GM12878 (cell line): Measurements from ENCODE around the gene XAGE2. TPM values are rescaled to one million over a fixed set of nuclear protein-coding genes. Genes with fewer than 3 reads are reported as not detected.

Experiments
- ATAC-seq: fragments of 200-7000 bp; cut with Tn5 transposase; 3 replicates; pipeline ENCODE4 v1.9.1; 2020; ENCODE audit warnings: mild to moderate bottlenecking, moderate library complexity
- BruUV-seq: library from RNA; stranded (reverse); fragments of 400-500 nt; replicated peaks from 2 replicates; lab custom pipeline; 2021; lab: Mats Ljungman, UMichigan
- CTCF ChIA-PET: fragments of 300-600 bp; sonication (Branson Sonifier 250); formaldehyde crosslinking; extraction: SDS; loops from one replicate; lab custom pipeline; 2021; ENCODE audit warnings: inconsistent platforms; lab: Yijun Ruan, JAX
- POLR2A ChIA-PET: fragments of 350-600 bp; formaldehyde crosslinking; extraction: SDS; loops from one replicate; lab custom pipeline; 2021; ENCODE audit warnings: inconsistent platforms; lab: Charles Lee
- RAD21 ChIA-PET: fragments of 300-600 bp; sonication (Branson Sonifier 250); formaldehyde crosslinking; loops from one replicate; lab custom pipeline; 2023; ENCODE audit warnings: antibody characterized with exemption; ENCODE audit not compliant: unreplicated experiment; lab: Charles Lee
- SMC1A ChIA-PET: fragments of 300-600 bp; sonication (Branson Sonifier 250); formaldehyde crosslinking; loops from one replicate; lab custom pipeline; 2023; ENCODE audit not compliant: unreplicated experiment, uncharacterized antibody; lab: Charles Lee
- DNase-seq: peaks from one replicate; pipeline ENCODE4 v3.0.0-alpha.2; 2011; ENCODE audit warnings: low read depth, low spot score
- FAIRE-seq: peaks from 3 replicates; lab custom pipeline; 2011; peaks lifted over from hg19 to GRCh38; lab: Jason Lieb, UNC
- H2AFZ ChIP-seq: 2 replicates; pipeline ENCODE4 v1.6.0; 2011; ENCODE audit warnings: low read depth, low read length, control low read depth; ENCODE audit not compliant: control insufficient read depth
- H3K27ac ChIP-seq: 2 replicates; pipeline ENCODE4 v1.5.1; 2011; ENCODE audit warnings: control low read depth; ENCODE audit not compliant: control insufficient read depth, insufficient read depth
- H3K27me3 ChIP-seq, 2 experiments: replicated peaks in 1 of 2; 2 replicates each; pipeline versions ENCODE4 v1.6.0 to v1.6.1; 2011; ENCODE audit warnings: low read length in 1 of 2; ENCODE audit not compliant: control insufficient read depth in 2 of 2, insufficient read depth in 2 of 2
- H3K36me3 ChIP-seq, 2 experiments: 2 replicates each; pipeline ENCODE4 v1.5.1; 2011; ENCODE audit warnings: low read length in 1 of 2; ENCODE audit not compliant: control insufficient read depth in 2 of 2, insufficient read depth in 2 of 2
- H3K4me1 ChIP-seq: 2 replicates; pipeline ENCODE4 v1.6.1; 2011; ENCODE audit warnings: mild to moderate bottlenecking, low read length, moderate library complexity, mixed read lengths; ENCODE audit not compliant: control insufficient read depth, insufficient read depth
- H3K4me2 ChIP-seq: 2 replicates; pipeline ENCODE4 v1.6.0; 2011; ENCODE audit warnings: control low read depth; ENCODE audit not compliant: control insufficient read depth, insufficient read depth
- H3K4me3 ChIP-seq: fragments of 200-600 bp; sonication (generic); 2 replicates; pipeline ENCODE4 v1.5.1; 2016
- H3K79me2 ChIP-seq: 2 replicates; pipeline ENCODE4 v1.6.0; 2011; ENCODE audit warnings: low read length; ENCODE audit not compliant: control insufficient read depth, insufficient read depth
- H3K9ac ChIP-seq: 2 replicates; pipeline ENCODE4 v1.8.0; 2011; ENCODE audit warnings: low read length, control low read depth, mixed read lengths; ENCODE audit not compliant: control insufficient read depth, insufficient read depth
- H3K9me3 ChIP-seq: replicated peaks from 3 replicates; pipeline ENCODE4 v1.5.1; 2011; ENCODE audit warnings: mild to moderate bottlenecking, low read length; ENCODE audit not compliant: control insufficient read depth, insufficient read depth
- H4K20me1 ChIP-seq: 2 replicates; pipeline ENCODE4 v1.6.0; 2011; ENCODE audit not compliant: control insufficient read depth, insufficient read depth
- BHLHE40 ChIP-seq, 2 experiments: fragments of 450-650 bp in 1 of 2; IDR thresholded peaks; 2 replicates each; pipeline ENCODE4 v1.6.1; 2011 to 2017; ENCODE audit warnings: low read depth in 2 of 2, borderline replicate concordance in 1 of 2, improper control_type of control experiment in 1 of 2, low read length in 1 of 2, mild to moderate bottlenecking in 1 of 2
- ETV6 ChIP-seq, 2 experiments: fragments of 450-650 bp in 1 of 2; IDR thresholded peaks in 1 of 2; conservative IDR thresholded peaks in 1 of 2; 2 replicates each; pipeline ENCODE4 v1.6.1; 2014; ENCODE audit warnings: antibody characterized with exemption in 1 of 2, borderline replicate concordance in 1 of 2, low read depth in 1 of 2, mild to moderate bottlenecking in 1 of 2, moderate library complexity in 1 of 2
- EZH2 ChIP-seq: IDR thresholded peaks from 2 replicates; pipeline ENCODE4 v1.6.1; 2012; ENCODE audit warnings: low read depth, mild to moderate bottlenecking, control low read depth, inconsistent platforms, low read length, borderline replicate concordance; ENCODE audit not compliant: control insufficient read depth
- MEF2A ChIP-seq: IDR thresholded peaks from 2 replicates; pipeline ENCODE4 v1.6.1; 2011; ENCODE audit warnings: low read depth, mild to moderate bottlenecking, low read length, moderate library complexity; ENCODE audit not compliant: insufficient read depth
- NR2C2 ChIP-seq: IDR thresholded peaks from 2 replicates; pipeline ENCODE4 v1.6.1; 2011; ENCODE audit warnings: borderline replicate concordance, low read depth; ENCODE audit not compliant: control insufficient read depth, insufficient read length
- RELA ChIP-seq: fragments of 450-650 bp; IDR thresholded peaks from 2 replicates; pipeline ENCODE4 v1.8.0; 2014; ENCODE audit warnings: borderline replicate concordance; ENCODE audit not compliant: partially characterized antibody
- SP1 ChIP-seq: IDR thresholded peaks from one replicate; pipeline ENCODE4 v1.6.1; 2011; ENCODE audit warnings: low read depth, low read length
- TCF12 ChIP-seq: IDR thresholded peaks from 2 replicates; pipeline ENCODE4 v1.6.1; 2011; ENCODE audit warnings: low read depth, mild to moderate bottlenecking, low read length
- TCF3 ChIP-seq: IDR thresholded peaks from 2 replicates; pipeline ENCODE4 v1.6.1; 2012; ENCODE audit warnings: low read depth, mild to moderate bottlenecking, low read length, borderline replicate concordance; ENCODE audit not compliant: insufficient read depth
- ZNF622 ChIP-seq: fragments of 450-650 bp; IDR thresholded peaks from 2 replicates; pipeline ENCODE4 v1.6.1; 2017; ENCODE audit warnings: mild to moderate bottlenecking, inconsistent platforms
- WGBS: methylation state at CpG from one replicate; pipeline ENCODE4 v1.1.6; 2016; ENCODE audit warnings: low lambda C conversion rate; ENCODE audit not compliant: insufficient replicate concordance, insufficient coverage; ENCODE audit errors: missing lambda C conversion rate; 5-methylcytosine and 5-hydroxymethylcytosine counted together
- in situ Hi-C: fragments of 300-500 bp; cut with MboI; formaldehyde crosslinking; loops from 9 replicates; pipeline ENCODE4 v1.14.3; 2018; ENCODE audit warnings: mixed read lengths
- intact Hi-C: fragments of 100-400 bp; cut with micrococcal nuclease; formaldehyde crosslinking; loops from one replicate; pipeline ENCODE4 v1.14.2; 2022; ENCODE audit not compliant: unreplicated experiment
- polyA plus RNA-seq, 11 experiments: library from polyadenylated mRNA; depleted of rRNA in 4 of 11; unstranded in 6 of 11; stranded (reverse) in 5 of 11; fragments of >200 nt; fragmentation: Nextera tagmentation in 4 of 11; fragmentation: Illumina TruSeq in 1 of 11; extraction: Ambion mirVana in 4 of 11; extraction: Trizol in 1 of 11; gene quantifications; 1 replicate in 1 of 11; 2 replicates in 10 of 11; pipeline versions ENCODE4 v1.2.1 to v1.2.3, GENCODE V29; 2011 to 2016; ENCODE audit warnings: inconsistent platforms in 2 of 11, missing spikeins in 2 of 11, low read depth in 1 of 11
- total RNA-seq, 4 experiments: library from RNA; depleted of rRNA in 3 of 4; stranded (reverse); fragments of >200 nt in 3 of 4; fragmentation: Illumina TruSeq in 1 of 4; extraction: Trizol in 1 of 4; gene quantifications; 2 replicates each; pipeline versions ENCODE4 v1.2.1 to v1.2.3, GENCODE V29; 2013 to 2021
- TF ChIP-seq, protein P1 (sequence below): IDR thresholded peaks from 2 replicates; pipeline ENCODE4 v1.6.1; 2012; ENCODE audit warnings: low read length, inconsistent platforms
- TF ChIP-seq, protein P2 (sequence below): fragments of 450-650 bp; IDR thresholded peaks from 2 replicates; pipeline ENCODE4 v1.6.1; 2017; ENCODE audit warnings: borderline replicate concordance
- TF ChIP-seq, protein P3 (sequence below): fragments of 150-350 bp; IDR thresholded peaks from 2 replicates; pipeline ENCODE4 v1.6.1; 2014; ENCODE audit warnings: mild to moderate bottlenecking, low read depth, low read length
- TF ChIP-seq, protein P4 (sequence below): IDR thresholded peaks from 2 replicates; pipeline ENCODE4 v1.6.1; 2012; ENCODE audit warnings: low read depth, low read length, improper control_type of control experiment

The XAGE2 gene
- total and polyA plus RNA-seq, 10 of the 15 experiments (the other 5 are each of a cell fraction or from before 2014, with no cell fraction given), result not detected

DNA sequence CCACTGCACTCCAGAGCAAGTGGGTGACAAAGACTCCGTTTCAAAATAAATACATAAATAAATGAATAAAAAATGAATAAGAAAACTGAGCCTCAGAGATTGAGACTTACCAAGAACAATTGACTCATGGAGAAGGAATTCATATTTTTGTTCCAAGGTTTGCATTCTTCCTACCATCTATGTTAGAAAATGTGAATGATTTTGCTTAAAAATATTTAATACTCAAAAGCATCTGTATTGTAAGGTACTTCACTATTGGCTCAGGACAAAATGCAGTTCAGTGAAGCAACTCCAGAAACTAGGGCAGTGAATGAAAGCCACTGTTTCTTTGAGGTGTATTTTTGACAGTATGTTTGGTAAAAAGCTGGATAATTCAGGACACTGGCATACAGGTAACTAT, 54.1 kb downstream of the XAGE2 start:
- Histone ChIP-seq H3K9ac (no peak overlapping the region), H3K79me2 (no peaks in the 10 kb centered on the region), H3K4me1 (no peaks in the 10 kb centered on the region), H3K9me3 (no peaks in the 10 kb centered on the region)
- no peak for DNase-seq
- POLR2A ChIA-PET, result no interaction called here
- no peak for FAIRE-seq
- intact Hi-C loops, result no loop called here
- TF ChIP-seq EZH2 (no peak), TCF12 (no peak), RELA (no peak), BHLHE40 (IDR thresholded peaks at IDR 0.05; ENCODE audit: borderline replicate concordance in 1 of 2, low read depth in 2 of 2, low read length in 1 of 2) (no peak), NR2C2 (no peak), TCF3 (no peak), ZNF622 (no peak), ETV6 (conservative IDR thresholded peaks at IDR 0.05 in 1 of 2, IDR thresholded peaks at IDR 0.05 in 1 of 2; ENCODE audit: borderline replicate concordance in 1 of 2, low read depth in 1 of 2) (no peak), MEF2A (no peak), SP1 (no peak)
- TF ChIP-seq, protein P1, sequence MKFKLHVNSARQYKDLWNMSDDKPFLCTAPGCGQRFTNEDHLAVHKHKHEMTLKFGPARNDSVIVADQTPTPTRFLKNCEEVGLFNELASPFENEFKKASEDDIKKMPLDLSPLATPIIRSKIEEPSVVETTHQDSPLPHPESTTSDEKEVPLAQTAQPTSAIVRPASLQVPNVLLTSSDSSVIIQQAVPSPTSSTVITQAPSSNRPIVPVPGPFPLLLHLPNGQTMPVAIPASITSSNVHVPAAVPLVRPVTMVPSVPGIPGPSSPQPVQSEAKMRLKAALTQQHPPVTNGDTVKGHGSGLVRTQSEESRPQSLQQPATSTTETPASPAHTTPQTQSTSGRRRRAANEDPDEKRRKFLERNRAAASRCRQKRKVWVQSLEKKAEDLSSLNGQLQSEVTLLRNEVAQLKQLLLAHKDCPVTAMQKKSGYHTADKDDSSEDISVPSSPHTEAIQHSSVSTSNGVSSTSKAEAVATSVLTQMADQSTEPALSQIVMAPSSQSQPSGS, result no peak
- TF ChIP-seq, protein P2, sequence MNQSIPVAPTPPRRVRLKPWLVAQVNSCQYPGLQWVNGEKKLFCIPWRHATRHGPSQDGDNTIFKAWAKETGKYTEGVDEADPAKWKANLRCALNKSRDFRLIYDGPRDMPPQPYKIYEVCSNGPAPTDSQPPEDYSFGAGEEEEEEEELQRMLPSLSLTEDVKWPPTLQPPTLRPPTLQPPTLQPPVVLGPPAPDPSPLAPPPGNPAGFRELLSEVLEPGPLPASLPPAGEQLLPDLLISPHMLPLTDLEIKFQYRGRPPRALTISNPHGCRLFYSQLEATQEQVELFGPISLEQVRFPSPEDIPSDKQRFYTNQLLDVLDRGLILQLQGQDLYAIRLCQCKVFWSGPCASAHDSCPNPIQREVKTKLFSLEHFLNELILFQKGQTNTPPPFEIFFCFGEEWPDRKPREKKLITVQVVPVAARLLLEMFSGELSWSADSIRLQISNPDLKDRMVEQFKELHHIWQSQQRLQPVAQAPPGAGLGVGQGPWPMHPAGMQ, result no peak
- TF ChIP-seq, protein P3, sequence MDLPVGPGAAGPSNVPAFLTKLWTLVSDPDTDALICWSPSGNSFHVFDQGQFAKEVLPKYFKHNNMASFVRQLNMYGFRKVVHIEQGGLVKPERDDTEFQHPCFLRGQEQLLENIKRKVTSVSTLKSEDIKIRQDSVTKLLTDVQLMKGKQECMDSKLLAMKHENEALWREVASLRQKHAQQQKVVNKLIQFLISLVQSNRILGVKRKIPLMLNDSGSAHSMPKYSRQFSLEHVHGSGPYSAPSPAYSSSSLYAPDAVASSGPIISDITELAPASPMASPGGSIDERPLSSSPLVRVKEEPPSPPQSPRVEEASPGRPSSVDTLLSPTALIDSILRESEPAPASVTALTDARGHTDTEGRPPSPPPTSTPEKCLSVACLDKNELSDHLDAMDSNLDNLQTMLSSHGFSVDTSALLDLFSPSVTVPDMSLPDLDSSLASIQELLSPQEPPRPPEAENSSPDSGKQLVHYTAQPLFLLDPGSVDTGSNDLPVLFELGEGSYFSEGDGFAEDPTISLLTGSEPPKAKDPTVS, result no peak
- TF ChIP-seq, protein P4, sequence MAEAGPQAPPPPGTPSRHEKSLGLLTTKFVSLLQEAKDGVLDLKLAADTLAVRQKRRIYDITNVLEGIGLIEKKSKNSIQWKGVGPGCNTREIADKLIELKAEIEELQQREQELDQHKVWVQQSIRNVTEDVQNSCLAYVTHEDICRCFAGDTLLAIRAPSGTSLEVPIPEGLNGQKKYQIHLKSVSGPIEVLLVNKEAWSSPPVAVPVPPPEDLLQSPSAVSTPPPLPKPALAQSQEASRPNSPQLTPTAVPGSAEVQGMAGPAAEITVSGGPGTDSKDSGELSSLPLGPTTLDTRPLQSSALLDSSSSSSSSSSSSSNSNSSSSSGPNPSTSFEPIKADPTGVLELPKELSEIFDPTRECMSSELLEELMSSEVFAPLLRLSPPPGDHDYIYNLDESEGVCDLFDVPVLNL, result no peak
- TF ChIP-seq, all 136 proteins: peak for 0
- ChIA-PET SMC1A (no interaction called here), CTCF (no interaction called here), RAD21 (no interaction called here)
- no TSS peak for BruUV-seq
- Histone ChIP-seq H2AFZ (no peak overlapping the region), H3K4me2 (no peak overlapping the region), H3K27ac (no peak overlapping the region), H4K20me1 (no peaks in the 10 kb centered on the region), H3K27me3 (peaks cover 0 to 2% of the 10 kb centered on the region in 2 experiments; a peak in 1 of 4 replicates), H3K36me3 (no peaks in the 10 kb centered on the region), H3K4me3 (no peak overlapping the region)
- WGBS, result 0% methylated on average over 1 of the region's 1 CpG
- in situ Hi-C loops, result no loop called here
- ATAC-seq, result no peak
